Left lobe of liver (tissue), 2 donors: ENCODE results near the gene DCLK2. TPM values are rescaled to one million over a fixed set of nuclear protein-coding genes. Genes with fewer than 3 reads are reported as not detected.

Experiments used
- ATAC-seq: fragments of 200-7000 bp; cut with Tn5 transposase; one replicate; pipeline ENCODE4 v1.9.1; 2020; ENCODE audit warnings: mild to moderate bottlenecking, moderate library complexity
- DNase-seq: peaks from one replicate; pipeline ENCODE4 v3.0.0-alpha.2; 2020; ENCODE audit warnings: low spot score
- total RNA-seq: library from RNA; stranded (reverse); gene quantifications from one replicate; pipeline ENCODE4 v1.2.1, GENCODE V29; 2021
- donor health status: DM: no; HTN: no; CAD: no; lungs with moderate emphysema.
- donor health status: DM: no; HTN: yes; CAD: no.

Gene DCLK2
- total RNA-seq, 1 donor from 2014 or later: 0.68 TPM

GRCh38 chr4:150234246-150234645 lies 156.0 kb downstream of the DCLK2 start:
- no peak for DNase-seq
- ATAC-seq: no peak

DNA sequence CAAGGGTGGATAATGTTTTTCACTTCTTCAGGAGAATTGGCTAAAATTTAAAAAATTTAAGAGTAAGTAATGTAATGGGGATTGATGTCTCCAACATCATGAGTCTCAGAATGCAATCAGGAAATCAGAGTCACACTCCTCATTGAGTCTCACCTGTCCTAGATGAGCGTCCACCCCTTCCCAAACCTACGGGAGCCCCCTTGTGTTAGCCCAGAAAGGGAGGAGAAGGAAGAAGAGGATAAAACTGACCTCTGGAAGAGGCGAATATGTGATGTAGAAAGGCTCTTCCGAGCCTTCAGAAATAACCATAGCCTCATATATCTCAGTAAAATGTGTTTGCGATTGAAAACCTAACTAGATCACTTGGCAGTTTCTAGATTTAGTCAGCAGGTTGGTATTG lies 157.1 kb downstream of the DCLK2 start:
- DNase-seq (no peak), ATAC-seq (no peak)

GRCh38 chr4:150235808-150236271 lies 157.6 kb downstream of the DCLK2 start:
- no peak for DNase-seq
- ATAC-seq: no peak

DNA sequence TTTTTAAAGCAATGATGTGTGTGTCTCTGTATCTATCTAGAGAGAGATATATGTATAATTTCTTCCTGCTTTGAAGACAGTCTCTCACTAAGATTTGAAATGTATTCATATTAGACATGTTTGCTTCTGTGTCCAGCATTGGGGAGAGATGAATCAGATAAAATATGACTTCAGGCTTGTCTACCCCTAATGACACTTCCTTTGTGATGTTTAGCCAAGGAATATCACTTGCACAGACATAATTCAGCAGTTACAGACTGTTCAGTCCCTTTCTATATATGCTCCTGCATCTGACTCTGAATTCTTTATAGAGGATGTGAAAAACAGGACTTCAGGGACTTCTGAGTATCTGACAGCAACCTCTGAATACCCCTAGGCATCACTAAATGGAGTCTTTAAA lies 158.4 kb downstream of the DCLK2 start:
- DNase-seq (no peak), ATAC-seq (no peak)

DNA sequence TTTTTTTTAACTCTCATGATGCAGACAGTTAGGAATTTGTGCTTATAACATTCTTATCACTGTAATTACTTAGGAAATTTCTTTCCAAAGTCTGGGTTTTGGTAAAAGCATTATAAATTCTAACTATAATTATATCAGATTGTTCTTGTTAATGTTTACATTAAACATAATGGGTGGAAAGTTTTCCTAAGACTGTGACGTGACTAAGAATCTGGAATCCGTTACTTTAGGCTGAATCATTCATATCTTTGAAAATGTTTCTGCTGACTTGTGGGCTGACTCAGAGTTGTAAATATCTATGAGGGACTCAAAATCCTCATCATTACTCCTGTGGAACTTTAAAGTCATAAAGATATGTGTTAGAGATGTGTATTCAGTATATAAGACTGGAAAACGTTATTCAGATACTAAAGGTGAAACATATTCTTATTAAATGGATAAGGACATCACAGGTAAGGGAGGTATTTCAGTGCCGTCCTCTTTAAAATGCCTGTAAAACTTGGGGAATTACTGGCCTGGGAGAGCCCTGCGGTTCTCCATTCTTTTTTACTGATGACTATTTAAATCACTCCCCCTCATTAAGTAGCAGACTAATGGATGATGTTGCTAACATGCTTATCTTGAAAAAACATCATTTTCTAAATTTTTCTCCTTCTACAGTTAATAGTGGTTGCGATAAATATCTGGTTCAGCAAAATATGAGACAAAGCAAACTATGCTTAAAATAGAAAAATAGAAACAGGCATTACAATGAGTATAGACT lies 159.0 kb downstream of the DCLK2 start:
- ATAC-seq: no peak
- DNase-seq: no peak

DNA sequence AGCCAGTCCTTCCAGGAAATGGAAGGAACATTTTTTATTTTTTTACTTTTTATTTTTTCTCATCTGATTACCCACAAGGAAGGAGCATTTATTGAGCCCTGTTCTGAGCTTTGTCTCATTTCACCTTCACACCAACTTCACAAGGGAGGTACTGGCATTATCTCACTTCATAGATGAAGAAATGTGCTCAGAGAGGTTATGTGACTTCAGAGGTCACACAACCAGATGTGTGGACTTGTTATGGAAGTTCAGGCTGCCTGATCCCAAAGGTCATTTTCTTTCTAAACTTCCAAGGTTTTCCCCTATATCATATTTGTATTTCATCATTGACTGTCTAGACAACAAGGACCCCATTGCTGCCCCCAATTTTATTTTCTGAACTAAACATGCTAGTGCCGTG lies 160.3 kb downstream of the DCLK2 start:
- no peak for ATAC-seq
- DNase-seq: no peak

- DNase-seq (no peak), ATAC-seq (no peak)
These were observed 161.8 kb downstream of the DCLK2 start for GRCh38 chr4:150240011-150240410.

GRCh38 chr4:150242820-150243458 lies 164.7 kb downstream of the DCLK2 start:
- peak; percentile 84 for ATAC-seq
- no peak for DNase-seq

DNA sequence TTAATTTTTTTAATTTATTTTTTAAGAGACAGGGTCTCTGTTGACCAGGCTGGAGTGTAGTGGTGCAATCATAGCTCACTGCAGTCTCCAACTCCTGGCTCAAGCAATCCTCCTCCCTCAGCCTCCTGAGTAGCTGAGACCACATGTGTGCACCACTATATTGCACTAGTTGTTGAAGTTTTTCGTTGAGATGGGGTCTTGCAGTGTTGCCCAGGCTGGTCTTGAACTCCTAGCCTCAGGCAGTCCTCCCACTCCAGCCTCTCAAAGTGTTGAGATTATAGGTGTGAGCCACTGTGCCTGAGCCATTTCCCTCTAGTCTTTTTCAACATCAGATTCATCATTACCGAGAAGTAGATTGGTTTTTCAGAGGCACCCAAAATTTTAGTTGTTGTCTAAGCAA lies 165.7 kb downstream of the DCLK2 start:
- ATAC-seq: no peak
- no peak for DNase-seq

DNA sequence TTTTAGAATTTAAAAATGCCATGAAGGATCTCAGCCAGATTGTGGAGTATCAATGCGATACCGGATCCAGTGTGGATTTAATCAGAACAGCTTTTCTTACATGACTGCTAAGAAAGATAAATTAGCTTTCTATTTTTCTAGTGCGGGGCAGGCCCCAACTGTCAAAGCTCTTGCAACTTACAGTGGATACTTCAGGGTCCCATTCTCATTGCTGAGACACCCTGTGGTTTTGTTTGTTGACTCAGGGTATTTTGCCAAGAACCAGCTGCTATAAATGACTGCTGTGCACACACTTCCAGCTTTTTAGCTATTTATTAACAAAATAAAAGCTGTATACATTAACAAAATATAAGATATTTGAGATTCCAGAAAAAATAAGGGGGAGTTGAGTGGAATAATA lies 166.4 kb downstream of the DCLK2 start:
- ATAC-seq (no peak), DNase-seq (no peak)

- DNase-seq: no peak
- no peak for ATAC-seq
These were observed 168.9 kb downstream of the DCLK2 start for GRCh38 chr4:150247184-150247583.

GRCh38 chr4:150248181-150248580 lies 169.9 kb downstream of the DCLK2 start:
- ATAC-seq: no peak
- no peak for DNase-seq

DNA sequence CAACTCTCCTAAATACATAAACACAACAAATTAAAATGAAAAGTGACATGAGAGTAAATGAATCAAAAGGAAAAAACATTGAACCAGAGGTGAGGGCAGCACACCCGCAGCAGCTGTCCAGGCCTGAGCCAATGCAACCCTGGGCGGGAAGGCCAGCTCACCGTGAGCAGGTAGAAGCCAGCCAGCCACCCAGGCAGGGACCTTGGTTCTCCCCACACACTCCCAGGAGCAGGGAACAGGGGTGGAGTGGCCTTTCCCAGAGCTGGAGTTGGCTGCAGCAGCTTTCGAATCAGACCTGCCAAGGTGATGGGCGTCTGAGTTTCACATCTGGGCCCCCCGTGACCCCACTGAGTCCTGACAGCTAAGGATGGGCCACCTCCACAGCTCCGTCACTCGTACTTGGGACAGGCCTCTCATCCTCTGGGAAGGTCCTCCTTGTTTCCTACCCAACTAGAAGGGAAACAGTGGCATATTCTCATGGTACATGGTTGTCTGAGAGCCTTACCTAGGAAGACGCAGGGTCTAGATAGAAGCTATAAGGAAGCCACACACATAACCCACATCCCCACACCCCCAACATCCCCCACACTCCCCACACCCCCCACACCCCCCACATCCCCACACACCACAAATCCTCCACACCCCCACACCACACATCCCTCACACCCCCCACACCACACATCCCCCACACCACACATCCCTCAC lies 172.2 kb downstream of the DCLK2 start:
- DNase-seq (no peak), ATAC-seq (no peak)

DNA sequence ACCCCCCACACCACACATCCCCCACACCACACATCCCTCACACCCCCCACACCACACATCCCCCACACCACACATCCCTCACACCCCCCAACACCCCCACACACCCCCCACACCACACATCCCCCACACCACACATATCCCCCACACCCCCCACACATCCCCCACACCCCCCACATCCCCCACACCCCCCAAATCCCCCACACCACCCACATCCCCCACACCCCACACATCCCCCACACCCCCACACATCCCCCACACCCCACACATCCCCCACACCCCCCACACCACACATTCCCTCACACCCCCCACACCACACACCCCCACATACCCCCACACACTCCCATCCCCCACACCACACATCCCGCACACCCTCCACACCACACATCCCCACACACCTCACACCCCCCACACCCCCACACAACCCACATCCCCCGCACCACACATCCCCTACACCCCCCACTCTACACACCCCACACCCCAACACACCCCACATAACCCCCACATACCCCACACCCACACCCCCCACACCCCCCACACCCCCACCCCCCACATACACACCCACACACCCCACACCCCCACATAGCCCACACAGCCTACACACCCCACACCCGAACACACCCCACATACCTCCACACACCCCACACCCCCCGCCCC lies 172.9 kb downstream of the DCLK2 start:
- ATAC-seq (no peak), DNase-seq (no peak)

DNA sequence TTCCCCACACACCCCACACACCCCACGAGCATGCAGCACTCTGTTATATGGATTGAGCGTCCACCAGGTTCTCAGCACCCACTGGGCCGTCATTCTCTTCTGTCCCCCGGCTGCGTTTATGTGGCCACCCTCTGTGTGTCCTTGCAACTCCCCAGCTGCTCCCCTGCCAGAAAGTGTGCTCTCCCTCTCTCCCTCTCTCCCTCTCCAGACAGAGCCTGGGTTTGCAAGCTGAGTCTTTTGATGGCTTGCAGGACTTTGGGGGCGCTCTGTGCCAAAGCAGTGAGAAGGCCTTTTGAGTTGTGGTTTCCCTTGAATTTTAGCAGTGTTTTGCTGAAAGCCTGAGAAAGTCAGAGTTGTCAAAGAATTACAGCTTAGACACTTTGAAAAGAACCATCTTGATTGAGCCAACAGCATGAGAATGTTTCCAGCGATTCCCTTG lies 173.5 kb downstream of the DCLK2 start:
- peak; percentile 21 for ATAC-seq

DNA sequence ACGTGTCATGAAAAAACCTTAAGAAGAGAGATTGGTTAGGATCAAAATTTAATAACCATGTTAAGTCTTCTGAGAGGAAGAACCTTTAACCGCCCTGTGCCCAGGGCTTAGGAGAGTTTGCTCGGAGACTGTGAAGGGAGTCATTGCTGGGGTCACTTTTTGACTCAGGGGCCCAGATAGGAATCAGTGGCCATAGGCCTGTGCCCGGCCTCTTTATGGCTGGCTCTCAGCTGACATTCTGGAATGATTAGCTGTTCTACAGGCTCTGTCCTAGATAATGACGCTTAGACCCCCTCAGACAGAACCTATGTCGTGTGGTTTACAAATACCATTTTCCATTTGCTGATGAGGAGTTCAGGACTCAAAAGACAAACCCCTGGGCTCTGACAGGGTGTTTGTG lies 174.1 kb downstream of the DCLK2 start:
- DNase-seq: no peak
- no peak for ATAC-seq

More for the DNA sequence above, 173.5 kb downstream of the DCLK2 start:
- no peak for DNase-seq

DNA sequence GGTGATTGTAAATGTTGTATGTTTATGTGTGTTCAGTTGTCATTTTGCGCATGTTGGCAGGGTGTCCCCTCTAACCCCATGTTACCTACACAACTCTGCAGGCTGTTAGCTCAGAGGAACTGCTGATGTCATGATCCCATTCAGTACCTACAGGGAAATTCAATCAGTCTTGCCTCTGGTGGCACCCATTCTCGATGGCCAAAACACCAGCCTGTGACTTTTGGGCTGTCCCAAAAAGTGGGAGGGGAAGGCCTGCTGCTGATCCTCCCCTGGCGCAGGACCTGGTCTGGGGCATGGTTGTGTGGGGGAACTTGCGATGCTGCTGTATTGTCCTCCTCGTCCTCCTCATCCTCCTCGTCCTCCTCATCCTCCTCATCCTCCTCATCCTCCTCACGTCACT lies 174.5 kb downstream of the DCLK2 start:
- ATAC-seq (no peak), DNase-seq (no peak)

DNA sequence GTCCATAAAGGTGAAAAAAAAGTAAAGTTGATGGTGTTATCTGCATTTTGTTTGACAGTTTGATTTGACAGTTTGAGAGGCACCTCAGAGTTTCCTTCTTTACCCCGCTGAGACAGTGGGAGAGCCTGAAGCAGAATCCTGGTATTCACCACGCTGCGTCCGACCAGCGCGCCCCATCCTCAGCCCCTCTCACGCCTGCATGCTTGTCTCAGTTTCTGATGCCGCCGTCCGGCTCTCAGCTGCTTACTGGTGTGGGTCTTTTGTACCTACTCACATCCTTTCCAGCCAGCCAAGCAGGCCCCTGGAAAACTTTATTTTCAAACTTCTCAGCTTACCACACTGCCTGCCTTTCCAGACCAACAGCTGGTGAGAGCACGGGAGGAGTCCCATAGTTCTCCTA lies 175.2 kb downstream of the DCLK2 start:
- no peak for DNase-seq

GRCh38 chr4:150253965-150254630 lies 175.9 kb downstream of the DCLK2 start:
- DNase-seq (no peak), ATAC-seq (no peak)

More for the DNA sequence above, 175.2 kb downstream of the DCLK2 start:
- no peak for ATAC-seq

GRCh38 chr4:150255610-150256224 lies 177.5 kb downstream of the DCLK2 start:
- ATAC-seq: peak; percentile 14
- DNase-seq: no peak
